DMS 273 treated with DMSO at 0.1 percent for 48 hours (cell line): ENCODE measurements around the gene OR5A1.

ENCODE experiments used
- DNase-seq: peaks from one replicate; lab custom pipeline; 2025; lab: John Stamatoyannopoulos, UW

OR5A1 gene

DNA sequence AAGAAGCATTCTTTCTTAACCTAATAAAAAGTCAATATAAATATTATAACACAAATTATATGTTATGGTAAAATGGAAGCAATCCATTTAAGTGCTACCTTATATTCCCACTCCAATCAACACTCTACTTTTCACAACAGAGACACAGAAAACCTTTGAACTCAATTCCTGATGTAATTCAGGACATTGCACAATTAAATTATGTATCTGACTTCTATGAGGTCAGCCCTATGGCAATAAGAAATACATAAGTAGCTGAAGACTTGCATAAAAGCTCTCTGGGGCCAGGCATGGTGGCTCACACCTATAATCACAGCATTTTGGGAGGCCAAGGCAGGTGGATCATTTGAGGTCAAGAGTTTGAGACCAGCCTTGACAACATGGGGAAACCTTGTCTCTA is 43.6 kb downstream of the OR5A1 start:
- no peak for DNase-seq

DNA sequence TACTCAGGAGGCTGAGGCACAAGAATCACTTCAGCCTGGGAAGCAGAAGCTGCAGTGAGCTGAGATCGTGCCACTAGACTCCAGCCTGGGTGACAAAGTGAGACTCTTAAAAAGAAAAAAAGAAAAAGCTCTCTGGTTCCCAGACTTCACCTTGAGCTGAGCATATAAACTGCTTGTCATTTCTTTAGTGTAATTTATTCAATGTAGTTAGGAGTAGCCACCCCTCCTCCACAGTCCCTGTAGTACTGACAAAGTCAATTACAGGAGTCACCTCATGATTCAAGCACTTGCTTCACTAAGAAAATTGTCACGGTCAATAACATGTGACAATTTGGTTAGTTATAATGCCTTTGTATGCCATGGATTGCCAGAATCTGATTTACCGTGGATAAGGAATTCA is 44.1 kb downstream of the OR5A1 start:
- DNase-seq, result no peak
